NCI-H1092 treated with DMSO at 0.1 percent for 48 hours (cell line): Measurements from ENCODE around the gene RPS25.
"Not testable (repeated sequence)": the region's sequence is repeated elsewhere in the genome, so short reads cannot be mapped to it uniquely, and the experiment has no call there.

Experiments
- DNase-seq: peaks from one replicate; lab custom pipeline; 2025; lab: John Stamatoyannopoulos, UW

The RPS25 gene

DNA sequence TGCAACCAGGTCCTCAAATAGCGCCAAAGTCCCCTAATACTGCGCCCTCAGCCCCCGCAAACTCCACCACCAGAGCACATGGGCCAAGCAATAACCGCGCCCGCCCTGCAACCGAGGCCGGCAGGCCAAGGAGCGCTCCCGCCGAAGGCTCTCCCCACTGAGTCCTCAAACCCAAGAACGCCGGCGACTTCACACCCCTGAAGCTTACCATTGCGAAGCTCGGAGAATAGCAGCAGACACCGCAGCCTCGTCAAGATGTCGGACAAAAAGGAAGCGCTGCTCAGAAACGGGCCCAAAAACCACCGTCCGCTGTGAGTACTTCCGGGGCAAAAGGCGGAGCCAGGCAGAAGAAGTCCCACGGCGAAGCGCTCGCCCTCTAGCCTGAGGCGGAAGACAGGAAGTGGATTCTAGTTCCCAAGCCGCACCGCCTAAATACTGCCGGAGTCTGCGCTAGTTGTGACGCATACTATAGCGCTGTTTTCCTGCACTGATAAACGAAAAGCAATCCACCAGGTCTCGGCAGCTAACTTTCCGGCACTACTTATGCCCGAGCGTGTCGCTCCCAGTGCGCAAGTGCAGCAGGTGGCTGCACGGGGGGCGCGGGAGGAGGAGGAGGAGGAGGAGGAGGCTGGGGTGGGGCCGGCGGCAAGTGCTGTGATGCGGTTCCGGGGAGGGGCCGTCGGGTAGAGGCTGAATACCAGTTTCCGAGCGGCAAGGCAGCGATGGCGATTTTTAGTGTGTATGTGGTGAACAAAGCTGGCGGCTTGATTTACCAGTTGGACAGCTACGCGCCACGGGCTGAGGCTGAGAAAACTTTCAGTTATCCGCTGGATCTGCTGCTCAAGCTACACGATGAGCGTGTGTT is at the start of gene RPS25, which contains the start of gene TRAPPC4:
Gene RPS25 (minus strand): TSS at position 270 of the 865 bp plus-strand sequence. CDS start 59 bp downstream, at position 211.
Gene TRAPPC4 (plus strand): TSS at position 693 of the 865 bp plus-strand sequence. CDS start 30 bp downstream, at position 723.
- DNase-seq: peak; percentile 99

DNA sequence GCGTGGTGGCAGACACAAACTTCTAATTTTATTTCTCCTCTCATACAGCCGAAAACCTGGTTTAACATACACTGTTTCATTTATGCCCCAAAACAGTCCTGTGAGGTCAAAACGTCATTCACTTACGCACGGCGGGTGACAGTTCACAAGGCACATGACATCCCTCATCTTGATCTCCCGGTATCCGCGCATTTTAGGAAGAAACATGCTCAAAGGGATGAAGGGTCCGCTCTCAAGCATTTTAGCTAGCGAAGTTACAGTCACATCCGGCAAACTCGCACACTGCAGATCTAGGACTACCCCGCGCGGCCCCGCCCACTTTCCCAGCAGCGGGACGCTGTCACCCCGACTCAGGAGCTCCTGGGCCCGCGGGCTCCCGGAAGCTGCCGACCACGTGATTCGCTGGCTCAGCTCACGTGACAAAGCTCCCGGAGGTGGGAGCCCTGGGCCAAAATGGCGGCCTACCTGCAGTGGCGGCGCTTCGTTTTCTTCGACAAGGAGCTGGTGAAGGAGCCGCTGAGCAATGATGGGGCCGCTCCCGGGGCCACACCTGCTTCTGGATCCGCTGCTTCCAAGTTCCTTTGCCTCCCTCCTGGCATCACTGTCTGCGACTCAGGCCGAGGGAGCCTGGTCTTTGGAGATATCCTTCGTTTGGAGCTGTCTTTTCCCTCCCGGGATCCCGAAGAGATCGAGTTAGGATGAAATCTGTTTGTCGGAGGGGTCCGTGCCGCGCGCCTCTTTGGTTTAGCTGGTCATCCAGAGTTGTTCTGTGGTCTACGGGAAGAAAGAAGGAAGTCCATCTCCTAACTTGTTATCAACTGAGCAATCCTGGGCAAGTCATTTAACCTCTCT is 49.5 kb upstream of the RPS25 start, which contains the start of gene VPS11:
Gene VPS11 (plus strand): TSS at position 448 of the 852 bp plus-strand sequence. CDS start 6 bp downstream, at position 454.
- DNase-seq: peak; percentile 92

DNA sequence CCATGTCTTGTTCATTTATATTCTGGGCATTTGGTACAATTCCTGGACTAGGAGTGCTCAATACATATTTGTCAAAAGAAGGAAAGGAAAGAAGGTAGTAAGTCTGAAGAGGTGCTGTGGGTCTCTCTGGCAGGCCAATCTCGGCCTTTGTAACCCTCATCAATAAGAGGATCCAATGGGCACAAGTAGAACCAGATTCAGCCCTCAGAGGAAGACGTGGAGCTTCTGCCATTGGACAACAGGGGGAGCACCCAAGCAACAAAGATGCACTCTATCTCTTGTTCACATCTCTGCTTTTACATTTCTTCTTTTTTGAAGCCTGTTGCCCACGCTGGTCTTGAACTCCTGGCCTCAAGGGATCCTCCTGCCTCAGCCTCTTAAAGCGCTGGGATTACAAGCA is 47.2 kb upstream of the RPS25 start:
- no peak for DNase-seq

DNA sequence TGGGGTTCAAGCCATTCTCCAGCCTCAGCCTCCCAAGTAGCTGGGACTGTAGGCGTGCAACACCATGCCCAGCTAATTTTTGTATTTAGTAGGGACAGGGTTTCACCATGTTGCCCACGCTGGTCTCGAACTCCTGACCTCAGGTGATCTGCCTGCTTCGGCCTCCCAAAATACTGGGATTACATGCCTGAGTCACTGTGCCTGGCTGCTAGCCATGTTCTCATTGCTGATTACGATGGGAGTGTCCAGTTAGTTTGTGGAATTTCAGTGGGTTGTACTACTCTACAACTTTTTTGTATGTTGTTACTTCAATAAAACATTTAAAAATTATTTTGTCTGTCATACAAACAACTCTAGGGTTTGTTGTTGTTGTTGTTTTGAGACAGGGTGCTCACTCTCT is 44.6 kb upstream of the RPS25 start:
- no peak for DNase-seq

DNA sequence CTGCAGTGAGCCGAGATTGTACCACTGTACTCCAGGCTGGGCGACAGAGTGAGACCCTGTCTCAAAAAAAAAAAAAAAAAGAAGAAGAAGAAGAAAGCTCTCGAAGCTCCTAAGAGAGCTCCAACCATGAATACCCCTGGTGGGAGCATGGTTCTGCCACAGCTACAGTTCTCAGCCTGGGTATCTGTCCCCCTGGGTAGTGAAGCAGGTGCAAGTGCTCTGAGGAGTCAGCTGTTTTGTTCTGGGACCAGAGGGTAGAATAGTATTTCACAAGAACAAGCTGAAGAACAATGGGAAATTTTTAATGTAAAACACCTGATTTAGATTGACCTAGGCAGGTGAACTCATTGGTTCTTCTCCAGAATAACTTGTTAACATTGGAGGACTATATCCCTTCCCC is 43.1 kb upstream of the RPS25 start:
- DNase-seq: no peak

DNA sequence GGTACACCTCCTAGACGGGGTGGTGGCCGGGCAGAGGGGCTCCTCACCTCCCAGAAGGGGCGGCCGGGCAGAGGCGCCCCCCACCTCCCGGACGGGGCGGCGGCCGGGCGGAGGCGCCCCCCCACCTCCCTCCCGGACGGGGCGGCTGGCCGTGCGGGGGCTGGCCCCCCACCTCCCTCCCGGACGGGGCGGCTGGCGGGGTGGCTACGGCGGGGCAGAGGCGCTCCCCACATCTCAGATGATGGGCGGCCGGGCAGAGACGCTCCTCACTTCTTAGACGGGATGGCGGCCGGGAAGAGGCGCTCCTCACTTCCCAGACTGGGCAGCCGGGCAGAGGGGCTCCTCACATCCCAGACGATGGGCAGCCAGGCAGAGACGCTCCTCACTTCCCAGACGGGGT is 41.0 kb upstream of the RPS25 start:
- DNase-seq: not testable (repeated sequence)

DNA sequence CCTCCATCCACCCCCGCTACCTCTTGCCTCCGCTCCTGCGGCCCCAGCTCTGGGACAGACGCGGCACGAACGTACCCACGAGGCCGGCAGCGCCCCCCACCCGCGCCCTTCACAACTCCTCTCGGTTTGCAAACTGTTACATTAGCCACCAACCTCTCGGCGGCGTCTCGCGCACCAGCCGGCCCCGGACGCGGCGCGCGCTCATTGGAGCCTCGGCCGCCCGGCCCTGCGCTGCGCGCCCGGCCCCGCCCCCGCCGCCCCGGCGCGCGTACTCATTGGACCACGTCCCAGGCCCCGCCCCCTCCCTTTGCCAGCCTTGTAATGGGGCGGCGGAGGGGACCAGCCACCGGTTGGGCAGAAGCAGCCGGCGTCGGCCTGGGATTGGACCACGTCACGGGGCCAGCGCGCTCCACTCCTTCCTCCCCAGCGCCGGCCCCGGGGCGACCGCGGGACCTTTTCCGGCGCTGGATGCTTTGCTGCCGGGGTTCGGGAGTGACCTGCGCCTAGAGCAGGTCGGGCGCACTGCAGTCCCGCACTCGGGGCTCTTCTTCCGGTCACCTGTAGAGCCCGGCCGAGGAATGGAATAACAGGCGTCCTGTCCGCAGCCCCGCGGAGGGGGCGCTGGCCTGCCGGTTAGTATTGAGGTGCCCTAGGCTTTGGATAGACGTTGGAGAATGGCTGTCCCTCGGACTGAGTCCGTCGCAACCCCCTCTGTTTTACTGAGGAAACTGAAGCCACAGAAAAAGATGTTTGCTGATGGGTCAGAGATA is 39.0 kb upstream of the RPS25 start, which contains the start of gene HYOU1:
Gene HYOU1 (minus strand): TSS at position 206 of the 770 bp plus-strand sequence. CDS start 1,045 bp downstream, outside the sequence.
- DNase-seq: peak; percentile 97

DNA sequence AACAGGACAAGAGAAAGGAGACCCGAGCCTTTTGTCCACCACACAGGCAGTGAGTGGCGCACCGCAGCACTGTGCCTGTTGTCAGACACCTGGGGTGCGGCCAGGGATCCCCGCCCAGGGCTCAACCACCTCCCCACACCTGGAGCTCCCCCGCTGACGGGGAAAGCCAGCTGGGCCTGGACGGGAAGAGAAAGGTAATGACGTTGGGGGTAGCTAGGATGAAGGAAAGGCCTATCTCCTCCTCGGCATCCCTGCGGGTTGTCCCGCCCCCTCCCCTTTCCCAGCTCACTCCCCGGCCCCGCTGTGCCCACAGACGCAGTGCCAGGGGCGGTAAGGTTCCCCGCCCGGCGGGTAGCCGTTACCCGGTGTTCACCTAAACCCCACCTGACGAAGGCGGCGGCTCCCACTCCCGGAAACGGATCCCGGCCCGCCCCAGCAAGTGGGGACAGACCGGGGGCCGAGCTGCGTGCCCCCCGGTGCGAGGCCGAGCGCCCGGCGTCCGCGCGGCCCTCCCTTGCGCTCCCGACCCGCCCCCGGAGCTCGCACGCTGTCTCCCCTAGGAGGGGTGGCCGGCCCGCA is 38.4 kb upstream of the RPS25 start:
- DNase-seq: peak; percentile 21

DNA sequence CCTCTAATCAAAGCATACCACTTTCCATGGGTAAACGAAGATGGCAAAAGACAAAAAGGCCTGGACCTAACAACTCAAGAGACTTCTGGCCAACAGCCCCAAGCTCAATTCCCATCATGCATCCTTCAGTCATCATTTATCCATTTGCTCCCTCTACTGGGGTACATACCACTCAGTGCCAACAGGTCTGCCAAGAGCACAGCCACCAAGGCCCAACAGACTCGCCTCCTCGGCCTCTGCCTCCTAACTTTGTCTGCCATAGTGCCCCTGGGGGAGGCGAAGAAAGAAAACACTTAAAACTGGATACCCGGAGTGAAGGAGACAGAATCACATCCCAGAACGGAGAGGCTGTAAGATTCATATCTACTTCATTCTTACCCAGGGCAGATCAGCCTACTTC is 37.8 kb upstream of the RPS25 start:
- no peak for DNase-seq

DNA sequence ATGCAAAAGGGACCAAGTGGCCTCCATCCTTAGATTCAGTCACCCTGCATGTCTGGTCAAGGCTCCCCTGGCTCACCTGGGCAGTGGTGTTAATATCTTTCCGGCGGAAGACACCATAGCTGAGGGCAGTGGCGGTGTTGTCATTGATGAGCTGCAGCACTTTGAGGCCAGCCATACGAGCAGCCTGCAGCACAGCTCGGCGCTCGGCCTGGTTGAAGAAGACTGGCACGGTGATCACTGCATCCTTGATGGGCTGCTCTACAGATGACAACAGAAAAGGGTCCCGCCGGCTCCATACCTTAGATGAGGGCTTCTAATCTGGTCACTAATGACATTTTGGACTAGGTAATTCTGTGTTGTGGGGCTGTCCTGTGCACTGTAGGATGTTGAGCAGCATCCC is 36.3 kb upstream of the RPS25 start:
- DNase-seq: no peak

DNA sequence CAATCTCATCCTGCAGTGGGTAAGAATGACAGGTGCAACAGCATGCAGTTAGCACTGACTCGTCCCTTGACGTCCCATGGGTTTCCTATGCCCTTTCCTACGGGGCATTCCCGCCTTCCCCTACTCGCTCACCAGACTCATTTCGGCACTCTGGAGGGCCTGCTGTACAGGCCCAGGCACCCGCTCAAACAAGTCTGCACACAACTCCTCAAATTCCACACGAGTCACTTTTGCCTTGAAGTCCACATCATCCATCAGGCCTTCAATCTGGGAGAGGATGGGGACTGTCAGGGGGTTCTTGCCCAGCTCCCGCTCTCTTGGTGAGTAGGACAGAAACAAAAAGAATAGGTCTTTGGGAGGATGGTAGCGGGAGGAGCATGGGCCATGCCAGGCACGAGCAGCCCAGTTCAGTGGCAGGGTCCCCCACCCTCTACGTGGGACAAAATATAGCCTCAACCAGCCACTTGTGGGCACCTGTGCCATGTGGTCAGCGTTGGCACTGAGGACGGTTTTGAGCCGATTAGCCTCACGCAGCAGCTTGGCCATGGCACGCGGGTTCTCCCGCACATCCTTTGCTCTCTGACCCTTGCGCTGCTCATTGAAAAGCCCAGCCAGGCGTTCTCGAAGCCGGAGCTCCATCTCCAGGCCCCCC is 34.1 kb upstream of the RPS25 start:
- no peak for DNase-seq

DNA sequence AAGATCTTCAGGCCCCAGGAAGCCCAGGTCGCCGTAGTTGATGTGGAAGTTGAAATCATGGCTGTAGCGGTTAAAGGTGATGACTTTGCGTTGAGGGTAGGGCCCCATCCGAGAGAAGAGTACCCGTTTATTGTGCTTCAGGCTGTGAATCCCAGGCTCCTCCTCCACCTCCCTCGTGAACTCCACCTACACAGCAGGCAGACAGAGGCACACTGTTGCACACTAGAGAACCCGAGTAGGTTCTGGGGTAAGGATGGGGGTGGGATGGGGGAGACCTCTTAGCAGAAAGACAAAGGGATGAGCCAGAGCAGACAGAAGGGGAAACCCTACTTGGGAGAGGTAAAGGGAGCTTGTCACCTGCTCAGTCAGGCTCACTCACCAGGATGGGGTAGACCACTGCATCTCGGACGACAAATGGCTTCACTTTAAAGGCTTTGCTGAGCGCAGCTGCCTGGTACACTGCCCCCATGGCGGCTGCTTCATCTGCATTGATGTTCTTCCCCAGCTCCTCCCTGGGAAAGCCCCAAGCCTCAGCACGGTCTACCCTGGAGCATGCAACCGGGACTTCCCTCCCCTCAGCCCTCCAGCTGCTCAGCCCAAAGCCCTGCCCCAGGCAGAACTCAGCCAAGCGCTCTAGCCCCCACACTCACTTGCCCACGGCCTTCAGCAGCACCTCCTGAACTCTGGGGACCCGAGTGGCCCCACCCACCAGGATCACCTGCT is 33.5 kb upstream of the RPS25 start:
- no peak for DNase-seq

DNA sequence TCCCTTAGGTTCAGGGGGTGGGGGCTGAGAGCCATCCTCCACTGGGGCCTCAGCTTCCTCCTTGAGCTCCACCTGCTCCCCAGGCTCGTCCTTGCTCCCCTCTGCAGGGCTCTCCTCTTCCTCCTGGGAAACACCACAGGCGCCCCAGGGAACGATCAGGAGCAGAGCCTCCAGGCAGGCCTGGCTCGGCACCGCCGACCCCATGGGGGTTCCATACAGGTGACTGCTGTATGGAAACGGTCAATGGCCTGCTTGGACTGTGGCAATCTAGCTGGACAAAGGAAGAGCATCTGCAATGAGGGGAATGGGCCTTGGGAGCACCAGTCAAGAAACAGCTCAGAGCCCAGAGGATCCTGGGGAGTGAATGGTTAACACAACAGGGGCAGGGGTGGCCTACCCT is 30.9 kb upstream of the RPS25 start:
- no peak for DNase-seq

DNA sequence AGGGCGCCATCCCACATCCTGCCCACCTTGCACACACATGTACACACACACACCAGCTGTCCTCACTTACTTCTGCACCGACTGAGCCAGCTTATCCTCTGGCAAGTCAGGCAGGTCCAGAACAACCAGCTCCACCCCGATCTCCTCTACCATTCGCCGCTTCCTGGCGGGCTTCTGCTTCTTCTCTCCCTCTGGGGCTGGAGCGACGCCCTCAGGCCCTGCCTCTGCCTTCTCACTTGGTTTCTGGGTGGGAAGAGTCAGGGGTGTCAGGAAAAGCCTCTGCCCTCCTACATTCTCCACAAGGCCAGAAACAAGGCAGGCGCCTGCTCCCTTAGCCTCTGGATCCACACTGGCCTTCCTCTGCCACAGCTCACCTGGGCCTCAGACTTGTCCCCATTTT is 30.5 kb upstream of the RPS25 start:
- no peak for DNase-seq

DNA sequence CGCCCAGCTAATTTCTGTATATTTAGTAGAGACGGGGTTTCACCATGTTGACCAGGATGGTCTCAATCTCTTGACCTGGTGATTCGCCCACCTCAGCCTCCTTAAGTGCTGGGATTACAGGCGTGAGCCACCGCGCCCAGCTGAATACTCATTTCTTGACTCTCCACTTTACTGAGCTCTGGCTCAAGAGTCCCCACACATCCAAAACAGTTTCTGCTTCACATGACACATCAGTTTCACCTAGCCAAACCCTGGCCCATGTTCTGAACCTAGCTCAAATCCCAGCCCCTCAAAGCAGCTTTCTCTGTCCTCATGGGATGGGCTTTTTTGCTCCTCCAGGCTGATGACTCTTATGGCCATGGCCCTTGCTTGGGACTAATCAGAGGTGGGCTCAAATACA is 29.1 kb upstream of the RPS25 start:
- DNase-seq: no peak

DNA sequence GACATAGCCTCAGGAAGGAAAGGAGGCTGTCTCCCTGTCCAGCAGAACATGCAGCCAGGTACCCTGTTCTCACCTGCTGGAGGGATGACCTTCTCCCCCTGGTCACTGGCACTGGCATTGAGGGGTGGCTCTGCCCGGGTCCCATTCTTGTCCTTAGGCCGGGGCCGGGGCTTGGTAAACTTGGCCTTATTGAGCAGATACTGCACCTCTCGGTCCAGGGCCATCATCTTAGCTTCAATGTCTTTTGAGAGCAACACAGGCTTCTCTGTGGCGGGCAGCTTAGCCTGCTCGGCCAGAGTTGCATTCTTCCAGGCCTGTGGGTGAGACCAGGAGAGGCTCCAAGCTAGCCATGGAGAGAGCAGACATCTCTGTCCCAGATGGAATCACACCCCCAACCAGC is 28.3 kb upstream of the RPS25 start:
- DNase-seq: no peak

DNA sequence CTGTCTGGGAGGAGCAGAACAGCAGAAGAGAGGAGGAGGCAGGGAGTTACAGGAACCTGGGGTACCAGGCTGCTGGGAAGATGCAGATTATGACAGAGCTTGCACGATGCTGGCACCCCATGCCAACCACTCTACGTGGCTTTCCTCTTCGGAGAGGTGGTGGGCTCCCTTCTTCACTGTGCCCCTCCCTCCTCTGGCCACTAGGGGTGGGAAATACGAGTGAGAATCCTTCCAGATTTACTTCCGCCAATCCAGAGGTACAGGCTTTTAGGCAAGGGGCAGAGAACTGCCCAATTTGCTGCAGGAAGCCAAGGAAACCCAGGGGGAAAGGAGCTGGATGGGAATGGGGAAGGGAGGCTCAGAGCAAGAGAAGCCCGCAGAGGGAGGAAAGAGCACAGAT is 26.6 kb upstream of the RPS25 start:
- no peak for DNase-seq

DNA sequence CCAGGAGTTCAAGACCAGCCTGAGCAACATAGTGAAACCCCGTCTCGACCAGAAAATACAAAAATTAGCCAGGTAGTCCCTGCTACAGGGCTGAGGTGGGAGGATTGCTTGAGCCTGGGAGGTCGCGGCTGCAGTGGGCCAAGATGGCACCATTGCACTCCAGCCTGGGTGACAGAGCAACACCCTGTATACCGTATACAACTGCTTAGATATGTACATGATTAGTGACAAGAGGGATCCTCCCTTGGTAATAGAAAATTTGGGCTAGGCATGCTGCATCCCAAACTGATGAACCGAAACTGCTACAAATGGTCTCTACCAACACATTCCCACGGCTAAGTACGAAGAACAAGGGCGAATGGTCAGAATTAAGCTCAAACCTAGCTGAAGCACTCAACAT is 24.8 kb upstream of the RPS25 start:
- no peak for DNase-seq

DNA sequence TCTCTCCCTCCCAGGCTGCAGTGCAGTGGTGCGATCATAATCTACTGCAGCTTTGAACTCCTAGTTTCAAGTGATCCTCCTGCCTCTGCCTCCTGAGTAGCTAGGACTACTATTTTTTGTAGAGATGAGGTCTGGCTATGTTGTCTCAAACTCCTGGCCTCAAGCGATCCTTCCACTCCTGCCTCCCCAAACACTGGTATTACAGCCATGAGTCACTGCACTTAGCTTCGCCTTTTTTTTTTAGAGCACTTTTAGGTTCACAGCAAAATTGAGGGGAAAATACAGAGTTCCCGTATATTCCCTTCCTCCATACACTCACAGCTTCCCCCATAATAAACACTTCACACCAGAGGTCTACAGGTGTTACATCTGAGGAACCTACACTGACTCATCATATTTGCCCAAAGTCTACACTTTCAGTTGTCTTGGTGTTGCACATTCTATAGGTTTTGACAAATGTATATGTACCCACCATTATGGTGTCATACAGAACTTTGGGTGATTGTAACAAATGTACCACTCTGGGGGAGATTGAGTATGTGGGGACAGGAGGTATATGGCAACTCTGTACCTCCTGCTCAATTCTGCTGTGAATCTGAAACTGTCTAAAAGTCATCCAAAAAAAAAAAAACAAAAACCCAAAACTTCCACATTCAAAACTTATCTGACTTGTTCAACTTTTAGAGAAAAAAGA is 23.8 kb upstream of the RPS25 start:
- DNase-seq: no peak

DNA sequence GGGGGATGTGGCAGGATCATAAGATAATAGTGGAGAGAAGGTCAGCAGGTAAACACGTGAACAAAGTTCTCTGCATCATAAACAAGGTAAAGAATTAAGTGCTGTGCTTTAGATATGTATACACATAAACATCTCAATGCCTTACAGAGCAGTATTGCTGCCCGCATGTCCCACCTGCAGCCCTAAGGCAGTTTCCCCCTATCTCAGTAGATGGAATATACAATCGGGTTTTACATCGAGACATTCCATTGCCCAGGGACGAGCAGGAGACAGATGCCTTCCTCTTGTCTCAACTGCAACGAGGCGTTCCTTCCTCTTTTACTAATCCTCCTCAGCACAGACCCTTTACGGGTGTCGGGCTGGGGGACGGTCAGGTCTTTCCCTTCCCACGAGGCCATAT is 21.3 kb upstream of the RPS25 start:
- not testable (repeated sequence) for DNase-seq
